ENCODE results near the gene UBAC1.
"Not testable (repeated sequence)": the region's sequence is repeated elsewhere in the genome, so short reads cannot be mapped to it uniquely, and the experiment has no call there.

The UBAC1 gene

GRCh38 chr9:135923508-135923907 is 37.7 kb downstream of the UBAC1 start:
- DNase-seq (ENCODE audit: low read depth in 2 of 2, low spot score in 1 of 2) = no peak

- DNase-seq (ENCODE audit: low read depth in 2 of 2, low spot score in 1 of 2) = no peak
Observed at GRCh38 chr9:135921749-135922310, 39.3 kb downstream of the UBAC1 start.

- no peak for DNase-seq (ENCODE audit: low read depth in 2 of 2, low spot score in 1 of 2)
Observed at GRCh38 chr9:135920973-135921585, 40.1 kb downstream of the UBAC1 start.

GRCh38 chr9:135920256-135920930 is 40.8 kb downstream of the UBAC1 start:
- no peak for DNase-seq (ENCODE audit: low read depth in 2 of 2, low spot score in 1 of 2)

- DNase-seq (ENCODE audit: low read depth in 2 of 2, low spot score in 1 of 2) = no peak
Observed at GRCh38 chr9:135919318-135919890, 41.8 kb downstream of the UBAC1 start.

GRCh38 chr9:135916227-135916626 is 44.9 kb downstream of the UBAC1 start:
- DNase-seq (ENCODE audit: low read depth in 2 of 2, low spot score in 1 of 2) = not testable (repeated sequence)

GRCh38 chr9:135914921-135915320 is 46.3 kb downstream of the UBAC1 start:
- no peak for DNase-seq (ENCODE audit: low read depth in 2 of 2, low spot score in 1 of 2)

- DNase-seq (ENCODE audit: low read depth in 2 of 2, low spot score in 1 of 2) = not testable (repeated sequence)
Observed at GRCh38 chr9:135911233-135911632, 49.9 kb downstream of the UBAC1 start.

- DNase-seq (ENCODE audit: low read depth in 2 of 2, low spot score in 1 of 2) = no peak
Observed at GRCh38 chr9:135910757-135911156, 50.4 kb downstream of the UBAC1 start.

- no peak for DNase-seq (ENCODE audit: low read depth in 2 of 2, low spot score in 1 of 2)
Observed at GRCh38 chr9:135910216-135910615, 51.0 kb downstream of the UBAC1 start.

GRCh38 chr9:135909371-135909770 is 51.8 kb downstream of the UBAC1 start:
- no peak for DNase-seq (ENCODE audit: low read depth in 2 of 2, low spot score in 1 of 2)

GRCh38 chr9:135908754-135909204 is 52.4 kb downstream of the UBAC1 start:
- no peak for DNase-seq (ENCODE audit: low read depth in 2 of 2, low spot score in 1 of 2)

- DNase-seq (ENCODE audit: low read depth in 2 of 2, low spot score in 1 of 2) = no peak
Observed at GRCh38 chr9:135908093-135908753, 53.0 kb downstream of the UBAC1 start.

GRCh38 chr9:135907431-135908092 is 53.6 kb downstream of the UBAC1 start, which contains the start of gene CAMSAP1:
Gene CAMSAP1 (minus strand): TSS chr9:135907546. CDS start chr9:135907159, 387 bp downstream.
- DNase-seq (ENCODE audit: low read depth in 2 of 2, low spot score in 1 of 2) = peak; percentile 87 to 90

GRCh38 chr9:135907006-135907430 is 54.2 kb downstream of the UBAC1 start:
- no peak for DNase-seq (ENCODE audit: low read depth in 2 of 2, low spot score in 1 of 2)

- DNase-seq (ENCODE audit: low read depth in 2 of 2, low spot score in 1 of 2) = no peak
Observed at GRCh38 chr9:135906291-135907005, 54.7 kb downstream of the UBAC1 start.

- DNase-seq (ENCODE audit: low read depth in 2 of 2, low spot score in 1 of 2) = no peak
Observed at GRCh38 chr9:135905380-135906258, 55.6 kb downstream of the UBAC1 start.

- DNase-seq (ENCODE audit: low read depth in 2 of 2, low spot score in 1 of 2) = no peak
Observed at GRCh38 chr9:135903786-135904520, 57.2 kb downstream of the UBAC1 start.

- DNase-seq (ENCODE audit: low read depth in 2 of 2, low spot score in 1 of 2) = no peak
Observed at GRCh38 chr9:135903358-135903656, 57.9 kb downstream of the UBAC1 start.
